ENCODE measurements around the gene SMIM22. TPM values are rescaled to one million over a fixed set of nuclear protein-coding genes. Genes with fewer than 3 reads are reported as not detected.

Gene SMIM22
- total RNA-seq, 2 experiments from 2014 or later = not detected

GRCh38 chr16:4776141-4776705 lies 18.9 kb upstream of the SMIM22 start:
- ATAC-seq (no peak), DNase-seq (no peak)
- no peaks in the 10 kb centered on the region for H3K27me3 Mint-ChIP-seq
- ChIA-PET POLR2A (no interaction called here), CTCF (no interaction called here)
- no peak overlapping the region for H3K27ac Mint-ChIP-seq
- TF ChIP-seq CTCF (IDR thresholded peaks at IDR 0.05) = no peak
- H3K36me3 Mint-ChIP-seq (ENCODE audit: low read depth) = no peaks in the 10 kb centered on the region
- intact Hi-C loops (cut with micrococcal nuclease) = no loop called here
- no peaks in the 10 kb centered on the region for H3K4me1 Mint-ChIP-seq (ENCODE audit: low read depth)
- no peak overlapping the region for H3K4me3 Mint-ChIP-seq
- H3K9me3 Mint-ChIP-seq = no peaks in the 10 kb centered on the region

DNA sequence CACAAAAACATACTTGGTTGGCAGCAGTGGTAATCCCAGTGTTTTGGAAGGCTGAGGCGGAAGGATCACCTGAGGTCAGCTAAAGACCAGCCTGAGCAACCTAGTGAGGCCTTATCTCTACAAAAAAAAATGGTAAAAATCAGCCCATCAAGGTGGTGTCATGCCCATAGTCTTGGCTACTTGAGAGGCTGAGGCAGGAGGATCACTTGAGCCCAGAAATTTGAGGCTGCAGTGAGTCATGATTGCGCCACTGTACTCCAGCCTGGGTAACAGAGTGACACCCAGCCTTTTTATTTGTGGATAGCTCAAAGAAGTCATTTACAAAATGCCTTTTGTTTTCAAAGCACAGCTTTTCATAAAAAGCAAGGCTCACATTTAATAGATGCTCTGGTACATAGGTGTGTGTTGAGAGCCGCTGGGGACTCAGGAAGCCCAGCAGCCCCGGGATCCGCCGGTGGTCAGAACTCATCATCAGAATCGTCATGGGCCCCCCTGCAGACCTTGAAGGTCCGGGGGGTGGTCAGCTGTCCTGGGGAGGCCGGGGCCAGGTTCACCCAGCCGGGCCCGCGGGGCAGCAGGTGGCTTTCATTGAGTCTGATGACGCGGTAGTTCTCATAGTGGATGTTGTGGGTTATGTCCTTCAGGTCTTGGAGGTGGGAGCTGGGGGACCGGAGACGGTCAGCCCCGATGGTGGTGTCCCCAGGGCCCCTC lies 17.7 kb upstream of the SMIM22 start:
- CTCF ChIA-PET = no interaction called here
- intact Hi-C loops (cut with micrococcal nuclease) = no loop called here
- no peak for TF ChIP-seq CTCF (IDR thresholded peaks at IDR 0.05)
- POLR2A ChIA-PET = interaction anchor here (1.0 kb wide), 1 partner anchor 22 kb away, joined by 3 read pairs; no protein-coding TSS in a partner anchor
- Mint-ChIP-seq H3K36me3 (ENCODE audit: low read depth) (no peaks in the 10 kb centered on the region), H3K27me3 (no peaks in the 10 kb centered on the region), H3K27ac (no peak overlapping the region), H3K9me3 (no peaks in the 10 kb centered on the region), H3K4me1 (ENCODE audit: low read depth) (no peaks in the 10 kb centered on the region), H3K4me3 (no peak overlapping the region)
- DNase-seq (no peak), ATAC-seq (no peak)

DNA sequence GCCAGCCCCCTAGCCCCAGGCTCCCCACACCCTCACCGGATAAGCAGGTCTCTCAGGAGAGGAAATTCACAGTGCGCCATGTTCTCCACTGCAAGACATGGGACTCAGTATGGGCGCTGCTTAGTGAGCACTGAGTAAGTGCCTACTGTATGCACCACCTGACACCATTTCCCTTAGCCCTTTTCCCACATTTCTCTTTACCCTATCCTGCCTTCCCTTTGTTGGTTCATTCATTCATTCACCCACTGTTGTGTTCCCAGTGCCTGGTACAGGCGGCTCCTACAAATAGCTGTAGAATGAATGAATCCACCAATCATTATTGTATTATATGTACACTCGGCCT lies 17.1 kb upstream of the SMIM22 start:
- H3K27ac Mint-ChIP-seq = no peak overlapping the region
- ATAC-seq (no peak), DNase-seq (no peak)
- H3K36me3 Mint-ChIP-seq (ENCODE audit: low read depth) = no peaks in the 10 kb centered on the region
- intact Hi-C loops (cut with micrococcal nuclease) = no loop called here
- H3K4me3 Mint-ChIP-seq = no peak overlapping the region
- H3K4me1 Mint-ChIP-seq (ENCODE audit: low read depth) = no peaks in the 10 kb centered on the region
- no peaks in the 10 kb centered on the region for H3K27me3 Mint-ChIP-seq
- ChIA-PET CTCF (no interaction called here), POLR2A (interaction anchor here (1.0 kb wide), 1 partner anchor 21 kb away, joined by 3 read pairs; no protein-coding TSS in a partner anchor)
- H3K9me3 Mint-ChIP-seq = no peaks in the 10 kb centered on the region
- no peak for TF ChIP-seq CTCF (IDR thresholded peaks at IDR 0.05)

- ChIA-PET POLR2A (no interaction called here), CTCF (no interaction called here)
- Mint-ChIP-seq H3K27me3 (no peaks in the 10 kb centered on the region), H3K36me3 (ENCODE audit: low read depth) (no peaks in the 10 kb centered on the region), H3K9me3 (no peaks in the 10 kb centered on the region), H3K4me1 (ENCODE audit: low read depth) (no peaks in the 10 kb centered on the region), H3K4me3 (no peak overlapping the region), H3K27ac (no peak overlapping the region)
- DNase-seq (no peak), ATAC-seq (no peak)
- intact Hi-C loops (cut with micrococcal nuclease) = no loop called here
- TF ChIP-seq CTCF (IDR thresholded peaks at IDR 0.05) = no peak
Measured at GRCh38 chr16:4780235-4780634, 14.9 kb upstream of the SMIM22 start.

DNA sequence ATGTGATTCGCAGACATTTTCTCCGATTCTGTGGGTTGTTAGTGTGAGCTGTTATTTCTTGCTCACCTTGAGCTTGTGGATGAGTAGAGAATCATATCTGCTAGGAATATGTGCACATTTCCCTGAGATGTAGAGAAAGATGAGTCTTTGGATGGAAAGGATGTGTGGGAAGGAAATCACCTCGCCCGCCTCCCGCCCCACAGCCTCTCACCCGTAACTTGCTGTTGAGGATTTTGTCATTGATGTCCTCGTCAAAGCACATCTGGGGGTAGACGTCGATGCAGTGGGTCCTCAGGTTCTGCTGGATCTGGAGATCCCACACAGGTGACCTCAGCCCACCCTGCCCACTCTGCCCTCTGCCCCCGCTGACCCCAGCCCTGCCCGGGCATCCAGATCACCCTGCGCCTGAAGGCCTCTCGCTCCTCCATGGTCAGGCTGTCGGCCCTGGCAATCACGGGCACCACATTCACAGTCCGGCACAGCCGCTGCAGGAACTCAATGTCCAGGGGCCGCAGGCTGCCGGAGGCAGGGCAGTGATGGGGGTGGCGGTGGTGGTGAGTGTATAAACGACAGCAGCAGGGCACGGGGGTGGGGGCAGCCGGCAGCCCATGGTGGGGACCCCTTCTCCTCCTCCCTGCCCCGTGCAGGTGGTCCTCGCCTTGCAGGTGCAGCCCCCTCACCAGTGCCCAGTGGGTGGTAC lies 11.8 kb upstream of the SMIM22 start:
- POLR2A ChIA-PET = no interaction called here
- H3K36me3 Mint-ChIP-seq (ENCODE audit: low read depth) = no peaks in the 10 kb centered on the region
- TF ChIP-seq CTCF (IDR thresholded peaks at IDR 0.05) = no peak

More for the DNA sequence above, 11.8 kb upstream of the SMIM22 start:
- Mint-ChIP-seq H3K27ac (no peak overlapping the region), H3K9me3 (no peaks in the 10 kb centered on the region), H3K4me1 (ENCODE audit: low read depth) (no peaks in the 10 kb centered on the region), H3K27me3 (no peaks in the 10 kb centered on the region), H3K4me3 (no peak overlapping the region)
- DNase-seq = no peak
- no peak for ATAC-seq
- CTCF ChIA-PET = no interaction called here
- intact Hi-C loops (cut with micrococcal nuclease) = no loop called here
